OCI-LY1 (cell line): ENCODE measurements around the gene FPR2.

Experiments
- CTCF ChIP-seq: fragments of 200-600 bp; sonication (generic), shearing (Covaris generic); IDR thresholded peaks from 2 replicates; pipeline ENCODE4 v1.5.1; 2017; ENCODE audit warnings: mild to moderate bottlenecking, antibody characterized with exemption, low read length, moderate library complexity, mixed read lengths
- EZH2 ChIP-seq: fragments of 200-600 bp; sonication (generic), shearing (Covaris generic); IDR thresholded peaks from 2 replicates; pipeline ENCODE4 v1.8.0; 2017; ENCODE audit warnings: borderline replicate concordance, mixed run types, mild to moderate bottlenecking, antibody characterized with exemption, low read length, moderate library complexity, mixed read lengths

- no peak for TF ChIP-seq CTCF
- no peak for TF ChIP-seq EZH2
These were observed 41.8 kb downstream of the FPR2 start for GRCh38 chr19:51802775-51803174.
